Measurements from ENCODE around the gene ERBB2. TPM values are rescaled to one million over a fixed set of nuclear protein-coding genes. Genes with fewer than 3 reads are reported as not detected.

Gene ERBB2
- total and polyA plus RNA-seq, 8 donors = 13.1 to 402 (median 56.5) TPM

DNA sequence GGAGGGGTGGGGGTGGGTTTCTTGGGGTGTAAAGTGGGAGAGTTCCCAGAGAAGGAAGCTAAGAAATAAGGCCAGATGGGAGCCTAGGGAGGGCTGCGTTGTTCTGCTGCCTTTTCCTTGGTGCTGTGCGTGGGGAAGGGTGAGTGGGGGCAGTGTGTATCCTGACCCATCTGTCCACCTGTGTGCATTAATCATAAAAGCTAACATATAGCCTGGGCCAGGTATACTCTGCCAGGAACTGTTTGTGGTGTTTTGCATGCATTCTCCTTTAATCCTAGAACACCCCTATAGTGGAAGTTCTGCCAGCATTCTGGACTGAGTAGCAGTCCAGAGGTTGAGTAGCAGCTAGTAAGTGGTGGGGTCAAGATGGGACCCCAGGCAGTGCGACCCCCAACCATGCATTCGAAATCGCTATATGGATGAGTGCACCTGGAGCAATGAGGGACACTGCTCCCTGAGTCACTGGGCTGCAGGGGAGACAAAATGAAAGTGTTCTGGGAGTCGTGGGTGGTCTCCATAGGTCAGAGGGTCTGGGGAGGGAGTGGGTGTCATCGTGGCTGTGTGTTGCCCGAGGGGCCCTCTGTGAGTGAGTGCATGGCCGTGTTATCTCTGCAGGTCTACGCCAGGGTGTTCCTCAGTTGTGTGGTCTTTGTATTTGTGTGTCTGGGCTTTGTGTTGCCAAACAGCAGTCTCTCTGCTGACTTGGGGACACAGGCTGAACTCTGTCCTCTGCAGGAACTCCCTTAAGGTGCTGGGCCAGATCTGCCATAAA is 1.3 kb downstream of the ERBB2 start:
- 16 to 31% (median 20%) methylated on average over 9 to 10 of the region's 10 CpGs for WGBS, 5 donors
- no peak for TF ChIP-seq POLR2A (IDR thresholded peaks at IDR 0.05)
- TF ChIP-seq POLR2AphosphoS5 (IDR thresholded peaks at IDR 0.05) = peak in 2 of 3 donors; percentile 17 to 55
- no peaks in the 10 kb centered on the region for H3K36me3 ChIP-seq
- no peaks in the 10 kb centered on the region for H3K9me3 ChIP-seq
- H3K4me1 ChIP-seq = peaks cover 45 to 72% (median 63%) of the 10 kb centered on the region in 4 donors
- DNase-seq = peak; percentile 61 to 77
- intact Hi-C loops (cut with DNase I; ENCODE audit: low total_unique reads) = no loop called here
- H3K27me3 ChIP-seq = peaks cover 0 to 20% (median 8%) of the 10 kb centered on the region in 3 donors
- peak overlapping the region; percentile 60 to 96 (median 87) for H3K4me3 ChIP-seq
- H3K27ac ChIP-seq = peak overlapping the region; percentile 89 to 96 (median 93)

DNA sequence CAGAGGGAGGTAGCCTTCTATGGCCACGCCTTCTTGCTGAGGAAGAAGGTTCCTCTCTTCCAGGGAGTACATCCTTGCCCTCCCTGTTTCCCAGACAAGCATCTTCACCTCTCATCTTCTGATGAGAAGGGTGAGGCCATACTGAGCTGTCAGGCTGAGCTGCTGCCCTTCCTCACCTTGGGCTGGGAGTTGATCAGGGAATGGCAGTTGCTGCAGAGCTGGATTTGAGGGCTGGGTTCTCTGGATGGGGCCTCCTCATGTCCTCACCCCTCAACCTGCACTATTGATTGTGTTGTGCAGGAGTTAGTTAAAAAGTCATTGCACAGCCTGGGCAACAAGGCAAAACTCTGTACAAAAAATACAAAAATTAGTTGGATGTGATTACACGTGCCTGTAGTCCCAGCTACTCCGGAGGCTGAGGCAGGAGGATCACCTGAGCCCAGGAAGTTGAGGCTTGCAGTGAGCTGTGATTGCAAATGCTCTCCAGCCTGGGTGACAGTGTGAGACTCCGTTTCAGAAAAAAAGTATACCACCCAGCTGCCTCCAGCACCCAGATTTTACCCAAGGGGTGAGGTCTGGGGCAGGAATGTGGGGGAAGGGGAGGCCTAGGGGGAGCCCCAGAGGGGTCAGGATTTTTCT is 2.0 kb downstream of the ERBB2 start:
- Histone ChIP-seq H3K4me3 (peak overlapping the region; percentile 60 to 96 (median 87)), H3K9me3 (no peaks in the 10 kb centered on the region), H3K27ac (peak overlapping the region; percentile 89 to 96 (median 93)), H3K4me1 (peaks cover 51 to 76% (median 70%) of the 10 kb centered on the region in 4 donors), H3K27me3 (peaks cover 0 to 20% (median 8%) of the 10 kb centered on the region in 3 donors), H3K36me3 (peaks cover 0 to 4% (median 2%) of the 10 kb centered on the region in 4 donors)
- TF ChIP-seq POLR2AphosphoS5 (IDR thresholded peaks at IDR 0.05) (no peak), EP300 (IDR thresholded peaks at IDR 0.05) (no peak), POLR2A (IDR thresholded peaks at IDR 0.05) (no peak)
- TF ChIP-seq, protein P1, sequence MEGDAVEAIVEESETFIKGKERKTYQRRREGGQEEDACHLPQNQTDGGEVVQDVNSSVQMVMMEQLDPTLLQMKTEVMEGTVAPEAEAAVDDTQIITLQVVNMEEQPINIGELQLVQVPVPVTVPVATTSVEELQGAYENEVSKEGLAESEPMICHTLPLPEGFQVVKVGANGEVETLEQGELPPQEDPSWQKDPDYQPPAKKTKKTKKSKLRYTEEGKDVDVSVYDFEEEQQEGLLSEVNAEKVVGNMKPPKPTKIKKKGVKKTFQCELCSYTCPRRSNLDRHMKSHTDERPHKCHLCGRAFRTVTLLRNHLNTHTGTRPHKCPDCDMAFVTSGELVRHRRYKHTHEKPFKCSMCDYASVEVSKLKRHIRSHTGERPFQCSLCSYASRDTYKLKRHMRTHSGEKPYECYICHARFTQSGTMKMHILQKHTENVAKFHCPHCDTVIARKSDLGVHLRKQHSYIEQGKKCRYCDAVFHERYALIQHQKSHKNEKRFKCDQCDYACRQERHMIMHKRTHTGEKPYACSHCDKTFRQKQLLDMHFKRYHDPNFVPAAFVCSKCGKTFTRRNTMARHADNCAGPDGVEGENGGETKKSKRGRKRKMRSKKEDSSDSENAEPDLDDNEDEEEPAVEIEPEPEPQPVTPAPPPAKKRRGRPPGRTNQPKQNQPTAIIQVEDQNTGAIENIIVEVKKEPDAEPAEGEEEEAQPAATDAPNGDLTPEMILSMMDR (IDR thresholded peaks at IDR 0.05) = no peak
- intact Hi-C loops (cut with DNase I; ENCODE audit: low total_unique reads) = no loop called here
- no peak for DNase-seq
- WGBS, 5 donors = 58 to 63% (median 62%) methylated on average over 4 of the region's 4 CpGs

DNA sequence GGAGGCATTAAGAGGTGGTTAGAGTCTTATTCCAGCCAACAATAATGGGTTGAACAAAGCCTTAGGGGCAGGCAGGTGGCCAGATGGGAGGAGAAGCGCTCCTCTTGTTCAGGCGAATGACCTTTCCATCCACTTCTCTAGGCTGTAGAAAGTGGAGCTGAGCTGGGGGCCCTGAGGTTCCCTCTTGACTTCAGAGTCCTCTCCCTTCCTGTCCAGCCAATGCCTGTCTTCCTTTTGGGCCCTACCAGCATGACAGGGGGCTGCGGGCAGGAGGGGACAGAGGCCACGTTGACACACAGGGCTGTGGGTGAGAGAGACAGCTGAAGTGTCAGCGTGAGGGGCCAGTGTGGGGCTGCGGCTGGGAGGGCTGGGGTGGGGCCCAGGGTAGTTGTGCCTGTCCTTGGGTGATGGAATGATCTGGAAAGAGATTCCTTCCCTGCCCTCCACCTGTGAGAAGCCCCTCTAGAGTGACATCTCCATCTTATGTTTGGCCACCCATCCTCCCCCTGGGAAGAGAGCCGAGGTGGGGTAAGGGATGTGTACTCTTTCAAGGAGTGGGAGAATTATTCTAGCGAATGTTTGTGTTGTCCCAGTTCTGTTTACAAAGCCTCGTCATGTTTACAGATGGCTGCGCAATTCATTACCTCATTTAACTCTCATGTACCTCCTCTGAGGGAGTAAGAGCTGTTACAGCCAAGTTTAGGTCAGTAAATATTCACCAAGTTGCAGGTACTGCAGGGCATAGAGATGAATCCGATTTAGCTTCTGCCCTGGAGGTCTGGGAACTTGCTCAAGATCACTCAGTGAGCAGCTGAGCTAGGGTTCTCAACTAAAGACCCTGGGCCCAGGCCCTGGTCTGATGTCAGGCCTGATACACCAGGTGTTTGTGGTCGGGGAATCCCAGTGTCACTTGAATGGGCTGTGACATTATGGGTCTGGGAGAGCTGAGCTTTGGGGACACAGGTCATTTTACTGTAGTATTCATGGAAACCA is 3.3 kb downstream of the ERBB2 start:
- DNase-seq = no peak
- Histone ChIP-seq H3K4me1 (peaks cover 58 to 87% (median 80%) of the 10 kb centered on the region in 4 donors), H3K36me3 (peaks cover 8 to 17% (median 13%) of the 10 kb centered on the region in 4 donors), H3K9me3 (no peaks in the 10 kb centered on the region), H3K27ac (peak overlapping the region; percentile 85 to 95 (median 92)), H3K27me3 (peaks cover 0 to 20% (median 8%) of the 10 kb centered on the region in 3 donors), H3K4me3 (peak overlapping the region in 1 of 4 donors; percentile 5)
- TF ChIP-seq POLR2A (IDR thresholded peaks at IDR 0.05) = no peak
- TF ChIP-seq POLR2AphosphoS5 (IDR thresholded peaks at IDR 0.05) = peak in 1 of 3 donors; percentile 12
- 36 to 50% (median 44%) methylated on average over 9 to 12 of the region's 12 CpGs for WGBS, 5 donors
- intact Hi-C loops (cut with DNase I; ENCODE audit: low total_unique reads) = no loop called here

DNA sequence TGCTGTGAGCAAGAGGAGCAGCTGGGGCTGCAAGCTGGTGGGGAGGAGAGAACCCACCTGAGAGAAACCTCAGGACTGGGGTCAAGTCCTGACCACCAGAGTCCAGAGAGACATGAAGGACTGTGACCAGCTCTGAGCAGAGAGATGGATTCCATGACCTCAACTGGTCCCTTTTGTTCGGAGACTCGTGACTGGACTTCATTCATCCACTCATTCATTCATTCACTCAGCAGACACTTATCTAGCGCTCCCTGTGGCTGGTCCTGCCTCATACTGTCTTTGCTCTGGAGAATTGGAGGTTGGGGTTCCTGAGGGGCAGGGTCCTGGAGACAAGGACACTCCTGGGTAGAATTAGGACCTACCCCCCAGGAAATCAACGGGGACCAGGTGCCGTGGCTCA is 4.0 kb downstream of the ERBB2 start:
- Histone ChIP-seq H3K4me3 (no peak overlapping the region), H3K4me1 (peaks cover 58 to 90% (median 79%) of the 10 kb centered on the region in 4 donors), H3K36me3 (peaks cover 14 to 24% (median 20%) of the 10 kb centered on the region in 4 donors), H3K9me3 (no peaks in the 10 kb centered on the region), H3K27ac (peak overlapping the region; percentile 85 to 95 (median 92)), H3K27me3 (peaks cover 0 to 20% (median 8%) of the 10 kb centered on the region in 3 donors)
- intact Hi-C loops (cut with DNase I; ENCODE audit: low total_unique reads) = no loop called here
- no peak for DNase-seq
- TF ChIP-seq EP300 (IDR thresholded peaks at IDR 0.05) = no peak
- WGBS, 5 donors = 66 to 88% (median 71%) methylated on average over 4 to 5 of the region's 5 CpGs

DNA sequence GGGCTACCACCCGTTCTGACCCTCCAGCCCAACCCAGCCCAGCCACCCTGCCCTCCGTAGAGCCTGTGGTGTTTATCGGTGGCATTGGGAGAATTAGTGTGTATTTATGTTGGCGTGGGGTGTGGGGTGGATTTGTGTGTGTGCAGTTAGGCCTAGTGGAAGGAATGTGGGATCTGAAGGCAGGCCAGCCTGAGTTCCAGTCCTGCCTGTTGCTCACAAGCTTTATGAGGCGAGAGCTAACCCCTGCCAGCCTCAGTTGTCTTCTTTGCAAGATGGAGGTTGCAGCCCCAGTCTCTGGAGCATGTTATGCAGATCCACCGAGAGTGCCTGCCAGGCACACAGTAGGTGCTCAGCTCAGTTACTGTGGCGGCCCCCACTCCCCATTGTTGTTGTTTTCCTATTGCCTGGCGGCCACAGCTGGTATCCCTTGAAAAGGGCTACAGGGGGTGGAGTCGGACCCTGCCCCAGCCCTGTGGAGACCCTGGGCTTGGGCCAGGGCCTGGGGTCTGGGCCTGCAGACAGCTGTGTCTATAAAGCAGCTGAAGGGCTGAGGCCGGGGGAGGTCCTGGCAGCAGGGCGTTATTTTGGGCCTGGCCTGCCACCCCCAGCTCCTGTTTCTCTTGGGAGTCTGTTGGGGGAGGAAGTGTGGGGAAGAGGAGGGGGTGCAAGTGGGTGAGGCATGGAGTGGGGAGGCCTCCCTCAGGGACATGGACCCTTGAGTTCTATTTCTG is 5.1 kb downstream of the ERBB2 start:
- Histone ChIP-seq H3K4me3 (peak overlapping the region in 1 of 4 donors; percentile 26), H3K27me3 (peaks cover 0 to 15% (median 5%) of the 10 kb centered on the region in 3 donors), H3K27ac (peak overlapping the region; percentile 85 to 95 (median 92)), H3K4me1 (peaks cover 58 to 85% (median 72%) of the 10 kb centered on the region in 4 donors), H3K36me3 (peaks cover 19 to 35% (median 31%) of the 10 kb centered on the region in 4 donors), H3K9me3 (no peaks in the 10 kb centered on the region)
- TF ChIP-seq, protein P1 (IDR thresholded peaks at IDR 0.05) = peak in 5 of 7 experiments; percentile 7 to 71 (median 43)
- TF ChIP-seq POLR2A (IDR thresholded peaks at IDR 0.05) (no peak), POLR2AphosphoS5 (IDR thresholded peaks at IDR 0.05) (peak in 2 of 3 donors; percentile 35 to 71)
- DNase-seq = peak; percentile 56 to 77
- WGBS, 5 donors = 15 to 41% (median 27%) methylated on average over 8 to 11 of the region's 11 CpGs
- intact Hi-C loops (cut with DNase I; ENCODE audit: low total_unique reads) = no loop called here
